ENCODE data around the gene OAT.

DNA sequence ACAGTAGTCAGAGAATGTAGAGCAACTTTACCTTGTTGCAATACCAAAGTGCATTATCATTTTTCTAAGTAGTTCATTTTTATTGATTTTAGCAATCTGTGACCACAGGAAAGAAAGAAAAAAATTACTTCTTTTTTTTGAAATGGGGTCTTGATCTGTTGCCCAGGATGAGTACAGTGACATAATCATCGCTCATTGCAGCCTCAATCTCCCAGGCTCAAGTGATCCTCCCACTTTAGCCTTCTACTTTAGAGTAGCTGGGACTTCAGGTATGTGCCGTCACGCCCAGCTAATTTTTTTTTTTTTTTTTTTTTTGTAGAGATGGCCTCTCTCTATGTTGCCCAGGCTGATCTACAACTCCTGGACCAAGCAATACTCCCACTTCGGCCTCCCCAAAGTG lies 11.4 kb upstream of the OAT start:
- no peak for TF ChIP-seq POLR2A (IDR thresholded peaks at IDR 0.05)
- TF ChIP-seq, protein P1, sequence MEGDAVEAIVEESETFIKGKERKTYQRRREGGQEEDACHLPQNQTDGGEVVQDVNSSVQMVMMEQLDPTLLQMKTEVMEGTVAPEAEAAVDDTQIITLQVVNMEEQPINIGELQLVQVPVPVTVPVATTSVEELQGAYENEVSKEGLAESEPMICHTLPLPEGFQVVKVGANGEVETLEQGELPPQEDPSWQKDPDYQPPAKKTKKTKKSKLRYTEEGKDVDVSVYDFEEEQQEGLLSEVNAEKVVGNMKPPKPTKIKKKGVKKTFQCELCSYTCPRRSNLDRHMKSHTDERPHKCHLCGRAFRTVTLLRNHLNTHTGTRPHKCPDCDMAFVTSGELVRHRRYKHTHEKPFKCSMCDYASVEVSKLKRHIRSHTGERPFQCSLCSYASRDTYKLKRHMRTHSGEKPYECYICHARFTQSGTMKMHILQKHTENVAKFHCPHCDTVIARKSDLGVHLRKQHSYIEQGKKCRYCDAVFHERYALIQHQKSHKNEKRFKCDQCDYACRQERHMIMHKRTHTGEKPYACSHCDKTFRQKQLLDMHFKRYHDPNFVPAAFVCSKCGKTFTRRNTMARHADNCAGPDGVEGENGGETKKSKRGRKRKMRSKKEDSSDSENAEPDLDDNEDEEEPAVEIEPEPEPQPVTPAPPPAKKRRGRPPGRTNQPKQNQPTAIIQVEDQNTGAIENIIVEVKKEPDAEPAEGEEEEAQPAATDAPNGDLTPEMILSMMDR (IDR thresholded peaks at IDR 0.05): no peak

Data from Peyer's patch (tissue), 4 donors.